Middle frontal gyrus (tissue), 1 donor: ENCODE results near the gene SLTM.
"Not testable (repeated sequence)": the region's sequence is repeated elsewhere in the genome, so short reads cannot be mapped to it uniquely, and the experiment has no call there.

Experiments
- DNase-seq: peaks from one replicate; pipeline ENCODE4 v3.0.0-alpha.2; 2015; ENCODE audit warnings: low spot score; ENCODE audit errors: extremely low spot score

SLTM gene

DNA sequence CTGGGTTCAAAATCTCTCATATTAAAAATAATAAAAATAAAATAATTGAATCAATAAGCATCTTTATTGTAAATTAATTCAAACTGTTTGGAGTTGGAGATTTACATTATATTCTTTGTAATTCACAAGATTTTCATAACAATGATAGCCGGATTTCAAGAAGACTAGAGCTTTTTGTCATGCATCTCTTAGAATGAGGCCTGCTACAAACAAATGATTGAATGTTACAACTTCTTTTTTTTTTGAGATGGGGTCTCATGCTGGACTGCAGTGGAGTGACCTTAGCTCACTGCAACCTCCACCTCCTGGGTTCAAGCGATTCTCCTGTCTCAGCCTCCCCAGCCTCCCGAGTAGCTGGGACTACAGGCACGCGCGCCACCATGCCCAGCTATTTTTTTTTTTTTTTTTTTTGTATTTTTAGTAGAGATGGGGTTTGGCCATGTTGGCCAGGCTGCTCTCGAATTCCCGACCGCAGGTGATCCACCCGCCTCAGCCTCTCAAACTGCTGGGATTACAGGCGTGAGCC is 3.5 kb downstream of the SLTM start:
- DNase-seq, result no peak

DNA sequence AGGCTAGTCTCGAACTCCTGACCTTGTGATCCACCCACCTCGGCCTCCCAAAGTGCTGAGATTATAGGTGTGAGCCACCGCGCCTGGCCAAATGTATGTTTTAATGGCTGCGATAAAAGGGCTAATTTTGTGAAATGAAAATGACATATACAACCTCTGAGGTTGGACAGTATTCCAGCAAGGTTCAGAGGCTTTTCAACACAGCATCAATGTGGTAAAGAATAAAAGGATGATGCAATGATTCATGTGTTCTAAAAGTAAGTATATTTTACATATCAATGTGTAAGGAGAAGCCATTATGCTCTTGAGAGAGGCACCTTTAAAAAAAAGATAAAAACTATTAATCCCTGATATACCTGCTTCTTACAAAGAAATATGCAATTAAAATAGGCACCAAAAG is 6.7 kb downstream of the SLTM start:
- DNase-seq, result no peak

- DNase-seq, result no peak
These were observed 9.2 kb downstream of the SLTM start for GRCh38 chr15:58924327-58924726.

- no peak for DNase-seq
These were observed 9.7 kb downstream of the SLTM start for GRCh38 chr15:58923696-58924300.

DNA sequence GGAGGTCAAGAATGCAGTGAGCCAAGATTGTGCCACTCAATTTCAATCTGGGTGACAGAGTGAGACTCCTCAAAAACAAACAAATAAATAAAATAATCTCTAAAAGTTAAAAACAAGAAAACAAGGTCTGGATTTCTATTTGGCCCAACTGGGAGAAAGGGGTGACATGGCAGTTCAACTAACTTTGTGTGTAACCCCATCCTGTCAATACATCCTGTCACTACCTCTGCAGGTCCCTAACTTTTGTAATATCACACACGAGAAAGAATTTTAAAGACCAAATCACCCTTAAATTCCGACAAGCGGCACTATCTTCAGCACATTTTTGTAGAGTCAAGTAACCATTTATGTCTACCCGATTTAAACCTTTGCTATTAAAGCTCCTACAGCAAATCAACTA is 10.2 kb downstream of the SLTM start:
- DNase-seq, result no peak

GRCh38 chr15:58921267-58921790 is 12.2 kb downstream of the SLTM start:
- no peak for DNase-seq

- not testable (repeated sequence) for DNase-seq
These were observed 13.0 kb downstream of the SLTM start for GRCh38 chr15:58920447-58920846.

DNA sequence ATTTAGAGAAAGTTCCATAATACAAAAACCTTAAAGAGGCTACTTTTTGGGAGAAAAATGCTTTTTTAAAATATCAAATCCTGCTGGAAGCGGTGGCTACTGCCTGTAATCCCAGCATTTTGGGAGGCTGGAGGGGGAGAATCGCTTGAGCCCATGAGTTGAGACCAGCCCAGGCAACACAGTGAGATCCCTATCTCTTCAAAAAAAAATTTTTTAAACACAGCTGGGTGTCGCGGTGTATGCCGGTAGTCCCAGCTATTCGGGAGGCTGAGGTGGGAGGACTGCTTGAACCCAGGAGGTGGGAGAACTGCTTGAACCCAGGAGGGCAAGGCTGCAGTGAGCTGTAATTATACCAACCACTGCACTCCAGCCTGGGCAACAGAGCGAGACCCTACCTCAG is 14.2 kb downstream of the SLTM start:
- no peak for DNase-seq

DNA sequence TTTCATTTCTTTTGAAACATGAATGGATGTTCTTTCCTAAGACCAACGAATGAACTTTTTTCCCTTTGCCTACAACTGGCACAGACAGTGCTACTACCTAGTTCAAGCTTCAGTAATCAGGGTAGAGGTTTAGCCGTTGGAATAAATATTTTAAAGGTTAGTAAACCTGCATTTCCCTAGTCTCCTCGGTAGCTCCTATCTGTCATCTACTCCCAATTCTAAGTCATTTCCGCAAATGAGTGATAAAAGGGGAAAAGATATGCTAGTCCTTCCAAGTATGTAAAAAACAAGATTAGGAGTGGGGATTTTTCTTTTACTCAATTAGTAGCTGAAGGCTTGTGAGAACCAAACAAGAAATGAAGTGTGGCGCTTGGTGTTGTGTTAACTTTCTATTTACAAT is 15.2 kb downstream of the SLTM start:
- no peak for DNase-seq

DNA sequence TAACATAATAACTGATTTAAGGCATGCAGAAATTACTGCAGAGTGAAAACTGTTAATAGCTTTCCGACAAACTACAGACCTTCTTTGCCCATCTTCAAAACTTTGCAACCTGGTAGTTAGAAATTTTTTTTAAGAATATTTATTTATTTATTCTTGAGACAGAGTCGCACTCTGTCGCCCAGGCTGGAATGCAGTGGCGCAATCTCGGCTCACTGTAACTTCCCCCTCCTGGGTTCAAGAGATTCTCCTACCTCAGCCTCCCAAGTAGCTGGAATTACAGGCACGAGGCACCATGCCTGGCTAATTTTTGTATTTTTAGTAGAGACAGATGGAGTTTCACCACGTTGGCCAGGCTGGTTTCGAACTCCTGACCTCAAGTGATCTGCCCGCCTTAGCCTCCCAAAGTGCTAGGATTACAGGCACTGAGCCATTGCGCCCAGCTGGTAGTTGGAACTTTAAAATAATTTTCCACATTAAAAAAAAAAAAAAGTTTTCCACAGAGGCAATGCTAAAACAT is 15.8 kb downstream of the SLTM start:
- DNase-seq, result not testable (repeated sequence)

GRCh38 chr15:58916962-58917361 is 16.5 kb downstream of the SLTM start:
- DNase-seq, result no peak

GRCh38 chr15:58910456-58910855 is 23.0 kb downstream of the SLTM start:
- no peak for DNase-seq

GRCh38 chr15:58909616-58910015 is 23.9 kb downstream of the SLTM start:
- no peak for DNase-seq

DNA sequence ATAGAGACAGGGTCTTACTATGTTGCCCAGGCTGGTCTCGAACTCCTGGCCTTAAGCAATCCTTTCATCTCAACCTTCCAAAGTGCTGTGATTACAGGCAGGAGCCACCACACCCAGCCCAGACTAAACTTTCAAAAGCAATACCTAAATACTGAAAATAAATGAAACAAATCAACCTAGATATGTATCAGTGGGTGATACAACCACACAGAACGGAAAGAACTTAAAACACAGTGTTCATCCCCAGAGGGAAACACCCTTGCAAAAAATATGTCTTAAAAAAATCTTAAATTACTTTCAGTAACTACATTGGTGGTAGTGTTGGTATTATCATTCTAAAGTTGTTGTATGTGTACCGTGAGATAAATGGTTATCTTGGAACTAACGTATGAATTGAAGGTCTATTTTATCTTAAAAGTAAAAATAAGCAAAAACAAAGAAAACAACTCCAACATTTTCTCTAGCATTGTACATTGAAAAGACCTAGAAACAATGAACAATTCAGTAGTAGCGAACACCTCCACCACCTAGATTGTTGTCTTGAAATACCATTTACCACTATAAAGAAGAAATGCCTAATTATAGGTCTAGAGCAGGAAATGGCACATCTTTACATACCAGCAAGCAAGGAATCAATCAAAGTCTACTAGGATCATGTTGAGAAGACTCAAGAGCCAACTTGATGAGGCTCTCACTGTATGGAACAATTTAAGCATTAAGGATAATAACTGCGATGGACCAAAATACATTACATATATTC is 24.7 kb downstream of the SLTM start:
- DNase-seq, result no peak

DNA sequence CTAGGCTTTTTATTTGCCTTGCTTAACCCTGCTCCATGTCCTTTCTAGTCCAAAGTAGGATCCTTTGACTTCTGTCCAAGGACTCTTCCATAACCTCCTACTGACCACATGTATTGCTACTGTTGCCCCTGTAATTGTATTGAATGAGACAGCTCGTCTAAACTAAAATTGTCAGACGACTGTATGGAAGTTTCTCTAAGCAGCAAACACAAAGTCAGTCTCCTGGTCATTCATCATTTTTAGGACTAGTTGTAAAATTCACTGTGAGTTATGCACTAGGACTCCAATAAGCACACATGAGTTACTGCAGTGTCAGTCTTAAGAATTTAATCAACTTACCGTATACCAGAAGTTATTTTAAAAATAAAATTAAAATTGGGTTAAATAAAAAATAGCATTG is 32.8 kb downstream of the SLTM start:
- no peak for DNase-seq

- no peak for DNase-seq
These were observed 35.3 kb downstream of the SLTM start for GRCh38 chr15:58898150-58898680.

DNA sequence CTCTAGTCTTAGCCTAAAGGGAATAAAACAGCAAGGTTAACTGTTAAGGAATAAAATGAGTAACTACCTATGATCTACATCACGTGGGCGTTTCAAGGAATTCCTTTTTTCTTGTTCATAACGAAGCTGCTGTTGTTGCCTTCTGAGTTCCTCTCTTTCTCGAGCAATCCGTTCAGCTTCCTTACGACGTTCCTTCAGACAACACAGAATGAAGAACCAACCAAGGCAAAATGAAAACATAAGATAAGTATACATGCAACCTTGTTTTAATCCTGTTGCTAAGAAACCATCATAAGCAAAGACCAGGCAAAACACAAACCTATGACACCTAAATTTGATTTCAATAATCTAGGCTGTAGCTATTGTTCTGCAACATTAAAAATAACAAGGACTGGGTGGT is 44.1 kb downstream of the SLTM start:
- DNase-seq, result no peak

GRCh38 chr15:58886921-58887320 is 46.6 kb downstream of the SLTM start:
- DNase-seq, result no peak

- not testable (repeated sequence) for DNase-seq
These were observed 49.6 kb downstream of the SLTM start for GRCh38 chr15:58883926-58884325.

- DNase-seq, result no peak
These were observed 51.2 kb downstream of the SLTM start for GRCh38 chr15:58882243-58882642.

- no peak for DNase-seq
These were observed 53.2 kb downstream of the SLTM start for GRCh38 chr15:58880320-58880719.
